Measurements from ENCODE around the gene HIBCH. TPM values are rescaled to one million over a fixed set of nuclear protein-coding genes. Genes with fewer than 3 reads are reported as not detected.

HIBCH gene
- total and polyA plus RNA-seq, 2 of the 4 experiments (the other 2 are of a cell fraction), result 8.8 to 11.9 TPM

DNA sequence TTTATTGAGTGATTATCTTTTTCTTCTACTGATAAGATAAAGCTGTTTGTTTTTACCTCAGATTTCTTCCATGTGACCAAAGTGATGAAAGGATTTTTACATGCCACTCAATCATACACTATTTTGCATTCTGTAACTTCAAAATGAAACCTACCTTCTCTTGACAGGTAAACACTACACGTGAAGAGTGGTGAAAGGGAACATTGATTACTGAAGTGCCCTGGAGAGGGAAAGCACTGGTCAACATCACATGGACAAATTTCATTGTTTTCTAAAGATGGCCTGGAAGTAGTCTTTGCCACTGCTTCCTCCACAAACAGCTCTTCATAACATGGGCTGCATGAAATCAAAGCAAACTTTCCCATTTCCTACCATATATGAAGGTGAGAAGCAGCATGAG, 120.1 kb downstream of the HIBCH start:
- H2BK15ac ChIP-seq (ENCODE audit: low read depth, low read length), result no peak overlapping the region
- no peak overlapping the region for H4K91ac ChIP-seq (ENCODE audit: insufficient read depth, low read depth, low read length)
- WGBS, 2 experiments (ENCODE audit: extremely low coverage in 2 of 2, insufficient read length in 1 of 2), result no CpG with 5 or more reads among the region's 1 CpG
- CTCF ChIA-PET, result interaction anchor here (0.6 kb wide), 1 partner anchor 178 kb away, joined by 6 read pairs; no protein-coding TSS in a partner anchor
- no peak overlapping the region for H2AK9ac ChIP-seq (replicated peaks; ENCODE audit: low read depth, low read length, poor library complexity)
- POLR2A ChIA-PET (ENCODE audit: unreplicated experiment), result no interaction called here
- H3K9ac ChIP-seq (ENCODE audit: low read depth, low read length), result no peak overlapping the region
- H3K18ac ChIP-seq (ENCODE audit: low read depth, low read length), result no peak overlapping the region
- H3K27me3 ChIP-seq (ENCODE audit: control insufficient read depth, insufficient read depth, low read length), result no peaks in the 10 kb centered on the region
- no peak overlapping the region for H2BK5ac ChIP-seq (ENCODE audit: low read depth, low read length, poor library complexity, severe bottlenecking)
- H3K27ac ChIP-seq (ENCODE audit: insufficient read depth, low read length), result no peak overlapping the region
- H3K14ac ChIP-seq (replicated peaks; ENCODE audit: low read depth, low read length), result no peak overlapping the region
- no peak overlapping the region for H2BK20ac ChIP-seq (ENCODE audit: low read depth, low read length)
- H3K4me1 ChIP-seq (ENCODE audit: control insufficient read depth, insufficient read depth, low read length), result no peaks in the 10 kb centered on the region
- no TSS peak for BruUV-seq (replicated peaks)
- DNase-seq (no peak), ATAC-seq (ENCODE audit: low read depth) (no peak)
- H2AK5ac ChIP-seq (ENCODE audit: low read depth, low read length), result no peak overlapping the region
- H2BK120ac ChIP-seq (ENCODE audit: low read depth, low read length), result no peak overlapping the region
- H3K4ac ChIP-seq (ENCODE audit: low read depth, low read length), result no peak overlapping the region
- TF ChIP-seq RFX5 (IDR thresholded peaks at IDR 0.05; ENCODE audit: low read depth, low read length) (no peak), FOS (IDR thresholded peaks at IDR 0.05; ENCODE audit: low read depth, low read length) (no peak), CEBPB (IDR thresholded peaks at IDR 0.05; ENCODE audit: low read depth, low read length) (no peak), ELK1 (IDR thresholded peaks at IDR 0.05; ENCODE audit: borderline replicate concordance, low read depth, low read length) (no peak), BHLHE40 (IDR thresholded peaks at IDR 0.05; ENCODE audit: low read depth, low read length) (no peak), MAFK (IDR thresholded peaks at IDR 0.05; ENCODE audit: low read depth, low read length) (no peak), CHD1 (IDR thresholded peaks at IDR 0.05; ENCODE audit: low read depth, low read length) (no peak), NFE2L2 (IDR thresholded peaks at IDR 0.05; ENCODE audit: low read depth, low read length) (no peak), RCOR1 (IDR thresholded peaks at IDR 0.05; ENCODE audit: insufficient replicate concordance, low read length) (no peak), RAD21 (IDR thresholded peaks at IDR 0.05; ENCODE audit: low read length) (no peak)
- TF ChIP-seq, protein P1, sequence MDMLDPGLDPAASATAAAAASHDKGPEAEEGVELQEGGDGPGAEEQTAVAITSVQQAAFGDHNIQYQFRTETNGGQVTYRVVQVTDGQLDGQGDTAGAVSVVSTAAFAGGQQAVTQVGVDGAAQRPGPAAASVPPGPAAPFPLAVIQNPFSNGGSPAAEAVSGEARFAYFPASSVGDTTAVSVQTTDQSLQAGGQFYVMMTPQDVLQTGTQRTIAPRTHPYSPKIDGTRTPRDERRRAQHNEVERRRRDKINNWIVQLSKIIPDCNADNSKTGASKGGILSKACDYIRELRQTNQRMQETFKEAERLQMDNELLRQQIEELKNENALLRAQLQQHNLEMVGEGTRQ (IDR thresholded peaks at IDR 0.05; ENCODE audit: low read depth, low read length), result no peak
- intact Hi-C loops (cut with micrococcal nuclease) (no loop called here), in situ Hi-C loops (cut with MboI; ENCODE audit: low sequenced_read_pairs) (no loop called here), dilution Hi-C loops (cut with HindIII; ENCODE audit: low sequenced_read_pairs, unreplicated experiment) (no loop called here)
- H3K36me3 ChIP-seq (ENCODE audit: control insufficient read depth, insufficient read depth, low read length), result peaks cover 1% of the 10 kb centered on the region
- H4K20me1 ChIP-seq (ENCODE audit: insufficient read depth, low read length), result no peaks in the 10 kb centered on the region
- H3K79me1 ChIP-seq (ENCODE audit: low read depth in 1 of 2, low read length in 2 of 2), result no peaks in the 10 kb centered on the region
- H4K5ac ChIP-seq (ENCODE audit: low read depth, low read length), result no peak overlapping the region
- no peaks in the 10 kb centered on the region for H3K9me1 ChIP-seq (ENCODE audit: insufficient read depth, low read length)
- no peak overlapping the region for H3K4me3 ChIP-seq (ENCODE audit: insufficient read depth, low read depth, low read length)
- no peak overlapping the region for H3K4me2 ChIP-seq (ENCODE audit: low read depth, low read length)
- no peak overlapping the region for H3K23ac ChIP-seq (ENCODE audit: low read depth, low read length)
- no peak overlapping the region for H2AFZ ChIP-seq (replicated peaks; ENCODE audit: low read length, poor library complexity)
- no peak overlapping the region for H3K56ac ChIP-seq (ENCODE audit: extremely low read depth, insufficient read depth, low read length)
- H4K8ac ChIP-seq (ENCODE audit: low read depth in 2 of 2, low read length in 2 of 2), result no peak overlapping the region
- no peaks in the 10 kb centered on the region for H3K9me3 ChIP-seq (ENCODE audit: control insufficient read depth, insufficient read depth, low read length)
